Osteoblast (primary cell): ENCODE data around the gene C2orf80. TPM values are rescaled to one million over a fixed set of nuclear protein-coding genes. Genes with fewer than 3 reads are reported as not detected.

Experiments
- DNase-seq: peaks from one replicate; pipeline ENCODE4 v3.0.0; 2011; ENCODE audit warnings: low spot score, mixed read lengths; ENCODE audit not compliant: insufficient read length; ENCODE audit errors: missing footprints
- H2AFZ ChIP-seq: 2 replicates; pipeline ENCODE4 v1.6.0; 2011; ENCODE audit warnings: mild to moderate bottlenecking, low read length
- H3K27ac ChIP-seq: 2 replicates; pipeline ENCODE4 v1.5.1; 2011; ENCODE audit warnings: mild to moderate bottlenecking, low read depth, low read length, moderate library complexity
- H3K27me3 ChIP-seq: 2 replicates; pipeline ENCODE4 v1.6.0; 2012; ENCODE audit warnings: mild to moderate bottlenecking, control low read depth, inconsistent platforms, low read length, moderate library complexity; ENCODE audit not compliant: insufficient read depth
- H3K36me3 ChIP-seq: 2 replicates; pipeline ENCODE4 v1.5.1; 2011; ENCODE audit warnings: mild to moderate bottlenecking, low read length, control low read depth, moderate library complexity; ENCODE audit not compliant: insufficient read depth
- H3K4me1 ChIP-seq: 2 replicates; pipeline ENCODE4 v1.5.1; 2011; ENCODE audit warnings: mild to moderate bottlenecking, low read length, control low read depth, moderate library complexity; ENCODE audit not compliant: insufficient read depth
- H3K4me2 ChIP-seq: 2 replicates; pipeline ENCODE4 v1.6.0; 2011; ENCODE audit warnings: mild to moderate bottlenecking, low read length; ENCODE audit not compliant: insufficient read depth
- H3K4me3 ChIP-seq: fragments of 200-600 bp; sonication (generic); 3 replicates; pipeline ENCODE4 v1.5.1; 2012; ENCODE audit warnings: mild to moderate bottlenecking, low read length, inconsistent platforms; ENCODE audit not compliant: insufficient read depth
- H3K79me2 ChIP-seq: 2 replicates; pipeline ENCODE4 v1.6.0; 2012; ENCODE audit warnings: mild to moderate bottlenecking, low read length, control low read depth, inconsistent platforms; ENCODE audit not compliant: insufficient read depth
- H3K9me3 ChIP-seq: 2 replicates; pipeline ENCODE4 v1.5.1; 2011; ENCODE audit warnings: low read depth, low read length, control low read depth
- H4K20me1 ChIP-seq: 2 replicates; pipeline ENCODE4 v1.6.0; 2012; ENCODE audit warnings: mild to moderate bottlenecking, low read length, control low read depth; ENCODE audit not compliant: insufficient read depth
- total RNA-seq: library from RNA; depleted of rRNA; stranded (reverse); fragments of >200 nt; gene quantifications from 2 replicates; pipeline ENCODE4 v1.2.3, GENCODE V29; 2012
- TF ChIP-seq, protein P1 (sequence below): IDR thresholded peaks from 2 replicates; pipeline ENCODE4 v1.5.1; 2011; ENCODE audit warnings: mild to moderate bottlenecking, low read depth, low read length, moderate library complexity; ENCODE audit errors: extremely low read depth

Gene C2orf80
- total RNA-seq, result not detected in 2 replicates

DNA sequence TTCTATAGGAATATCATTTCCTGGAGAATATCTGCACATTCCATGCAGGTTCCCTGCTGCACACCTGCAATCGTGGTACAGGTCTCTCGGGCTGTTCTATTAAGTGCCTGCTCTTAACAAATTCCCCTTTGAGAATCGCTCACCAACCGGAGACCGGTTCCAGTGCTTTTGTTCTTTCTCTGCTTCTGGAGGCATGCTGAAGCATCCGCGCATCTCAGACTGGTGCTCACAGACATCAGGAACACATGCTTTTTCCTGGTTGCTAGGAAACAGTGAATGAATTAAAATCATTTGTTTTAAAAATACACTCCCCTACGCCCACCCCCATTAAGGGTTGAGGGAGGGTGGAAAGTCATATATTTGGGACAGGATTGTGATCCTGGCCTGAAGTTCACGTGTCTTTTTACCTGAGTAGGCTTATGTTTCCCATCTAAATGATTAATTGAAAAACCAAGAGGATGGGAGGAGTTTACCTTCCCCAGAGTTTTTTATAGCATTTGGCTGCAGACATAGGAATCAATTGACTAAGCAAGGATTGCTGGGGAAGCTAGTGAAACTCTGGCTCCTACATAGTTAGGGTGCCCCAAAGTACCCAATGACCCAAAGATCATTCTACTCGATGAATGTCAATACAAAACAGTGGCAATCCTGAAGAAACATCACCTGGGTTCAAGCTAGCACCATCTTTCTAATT is at the start of gene C2orf80:
Gene C2orf80, minus strand, starts transcription at position 221 of the 694 bp plus-strand sequence. CDS start 3,044 bp downstream, outside the sequence.
- Histone ChIP-seq H4K20me1 (no peaks in the 10 kb centered on the region), H3K36me3 (no peaks in the 10 kb centered on the region), H3K79me2 (no peaks in the 10 kb centered on the region), H3K27me3 (peaks cover 15% of the 10 kb centered on the region), H3K9me3 (no peaks in the 10 kb centered on the region), H2AFZ (no peak within 1 kb of the TSS), H3K4me1 (peaks cover 6% of the 10 kb centered on the region), H3K4me2 (no peak within 1 kb of the TSS), H3K4me3 (no peak within 1 kb of the TSS), H3K27ac (no peak within 1 kb of the TSS)
- TF ChIP-seq, protein P1, sequence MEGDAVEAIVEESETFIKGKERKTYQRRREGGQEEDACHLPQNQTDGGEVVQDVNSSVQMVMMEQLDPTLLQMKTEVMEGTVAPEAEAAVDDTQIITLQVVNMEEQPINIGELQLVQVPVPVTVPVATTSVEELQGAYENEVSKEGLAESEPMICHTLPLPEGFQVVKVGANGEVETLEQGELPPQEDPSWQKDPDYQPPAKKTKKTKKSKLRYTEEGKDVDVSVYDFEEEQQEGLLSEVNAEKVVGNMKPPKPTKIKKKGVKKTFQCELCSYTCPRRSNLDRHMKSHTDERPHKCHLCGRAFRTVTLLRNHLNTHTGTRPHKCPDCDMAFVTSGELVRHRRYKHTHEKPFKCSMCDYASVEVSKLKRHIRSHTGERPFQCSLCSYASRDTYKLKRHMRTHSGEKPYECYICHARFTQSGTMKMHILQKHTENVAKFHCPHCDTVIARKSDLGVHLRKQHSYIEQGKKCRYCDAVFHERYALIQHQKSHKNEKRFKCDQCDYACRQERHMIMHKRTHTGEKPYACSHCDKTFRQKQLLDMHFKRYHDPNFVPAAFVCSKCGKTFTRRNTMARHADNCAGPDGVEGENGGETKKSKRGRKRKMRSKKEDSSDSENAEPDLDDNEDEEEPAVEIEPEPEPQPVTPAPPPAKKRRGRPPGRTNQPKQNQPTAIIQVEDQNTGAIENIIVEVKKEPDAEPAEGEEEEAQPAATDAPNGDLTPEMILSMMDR, result no peak
- no peak for DNase-seq

DNA sequence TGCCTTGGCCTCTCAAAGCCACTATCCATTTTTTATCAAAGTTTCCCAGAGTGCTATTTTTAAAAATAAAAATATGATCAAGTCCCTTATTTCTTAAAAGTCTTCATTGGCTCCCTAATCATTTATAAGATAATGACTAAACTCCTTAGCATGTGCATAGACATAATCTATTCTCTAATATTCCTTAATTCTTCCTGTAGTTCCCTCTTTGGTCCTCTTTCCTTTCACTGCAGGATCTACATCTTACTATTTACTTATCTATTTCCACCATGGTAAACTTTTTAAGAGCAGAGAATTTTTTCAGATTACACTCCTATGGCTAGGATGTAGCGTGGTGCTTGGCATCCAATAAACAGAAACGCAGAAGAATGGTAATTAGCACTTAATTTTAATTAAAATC is 46.0 kb upstream of the C2orf80 start:
- H3K36me3 ChIP-seq, result peaks cover 13% of the 10 kb centered on the region
- no peaks in the 10 kb centered on the region for H3K27me3 ChIP-seq
- no peaks in the 10 kb centered on the region for H4K20me1 ChIP-seq
- H3K79me2 ChIP-seq, result no peaks in the 10 kb centered on the region
- TF ChIP-seq, protein P1, result no peak
- H3K4me3 ChIP-seq, result no peak overlapping the region
- DNase-seq, result no peak
- H2AFZ ChIP-seq, result no peak overlapping the region
- no peaks in the 10 kb centered on the region for H3K9me3 ChIP-seq
- no peak overlapping the region for H3K27ac ChIP-seq
- no peak overlapping the region for H3K4me2 ChIP-seq
- no peaks in the 10 kb centered on the region for H3K4me1 ChIP-seq

DNA sequence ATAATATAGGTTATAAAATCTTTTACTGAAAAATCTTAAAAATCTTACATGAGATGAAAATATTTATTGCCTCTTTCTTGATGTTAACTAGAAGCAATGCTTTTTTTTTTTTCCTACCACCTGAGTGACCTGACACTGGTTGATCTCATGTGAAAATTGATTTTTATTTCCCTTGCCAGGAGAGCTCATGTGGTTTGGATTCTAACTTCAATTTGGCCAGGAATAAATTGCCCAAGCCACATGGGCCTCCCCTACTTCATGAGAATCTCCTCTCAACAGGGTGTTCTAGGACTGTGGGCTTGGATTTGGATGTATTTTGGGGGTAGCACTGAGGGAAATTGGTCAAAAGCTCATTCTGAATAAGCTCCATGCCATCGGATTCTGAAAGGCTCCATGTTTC is 45.0 kb upstream of the C2orf80 start:
- Histone ChIP-seq H4K20me1 (no peaks in the 10 kb centered on the region), H3K4me3 (no peak overlapping the region), H3K79me2 (no peaks in the 10 kb centered on the region), H3K4me2 (no peak overlapping the region), H3K27ac (no peak overlapping the region), H3K27me3 (no peaks in the 10 kb centered on the region), H3K36me3 (peaks cover 10% of the 10 kb centered on the region), H2AFZ (no peak overlapping the region), H3K4me1 (no peaks in the 10 kb centered on the region), H3K9me3 (no peaks in the 10 kb centered on the region)
- no peak for DNase-seq
- TF ChIP-seq, protein P1, result no peak

DNA sequence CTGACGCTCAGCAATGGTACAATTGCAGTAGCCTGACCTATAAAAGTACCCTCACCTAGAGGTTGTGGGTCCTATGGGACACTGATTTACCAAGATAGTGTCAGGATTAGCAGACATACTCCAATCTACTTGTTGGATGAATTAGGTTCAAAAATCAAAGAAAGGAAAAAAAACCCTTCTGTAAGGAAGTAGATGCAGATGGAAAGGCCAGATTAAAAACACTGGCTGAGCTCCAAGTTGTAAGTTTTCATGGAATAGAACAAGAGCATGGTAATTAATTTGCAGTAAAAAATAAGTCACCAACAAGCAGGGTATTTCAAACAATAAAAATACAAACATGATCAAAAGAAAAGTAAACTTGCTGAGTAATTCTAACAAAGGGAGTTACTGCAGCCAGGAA is 38.6 kb upstream of the C2orf80 start:
- H3K27me3 ChIP-seq, result no peaks in the 10 kb centered on the region
- H3K36me3 ChIP-seq, result no peaks in the 10 kb centered on the region
- no peaks in the 10 kb centered on the region for H4K20me1 ChIP-seq
- TF ChIP-seq, protein P1, result no peak
- no peaks in the 10 kb centered on the region for H3K9me3 ChIP-seq
- H3K27ac ChIP-seq, result no peak overlapping the region
- peaks cover 9% of the 10 kb centered on the region for H3K4me1 ChIP-seq
- no peaks in the 10 kb centered on the region for H3K79me2 ChIP-seq
- no peak overlapping the region for H2AFZ ChIP-seq
- no peak overlapping the region for H3K4me2 ChIP-seq
- no peak overlapping the region for H3K4me3 ChIP-seq
- no peak for DNase-seq
